IMR-90 (cell line): ENCODE measurements around the gene CSDE1. TPM values are rescaled to one million over a fixed set of nuclear protein-coding genes. Genes with fewer than 3 reads are reported as not detected.

ENCODE experiments used
- ATAC-seq: fragments of 200-7000 bp; cut with Tn5 transposase; 2 replicates; pipeline ENCODE4 v1.9.1; 2020; ENCODE audit warnings: low read depth, mild to moderate bottlenecking, moderate library complexity
- BruUV-seq: library from RNA; stranded (reverse); fragments of 400-500 nt; replicated peaks from 2 replicates; lab custom pipeline; 2021; lab: Mats Ljungman, UMichigan
- CTCF ChIA-PET: fragments of 300-600 bp; formaldehyde crosslinking; extraction: SDS; loops from one replicate; lab custom pipeline; 2021; ENCODE audit warnings: antibody characterized with exemption; lab: Yijun Ruan, JAX
- POLR2A ChIA-PET: fragments of 300-600 bp; sonication (Branson Sonifier 250); formaldehyde crosslinking; loops from one replicate; lab custom pipeline; 2022; ENCODE audit warnings: antibody characterized with exemption; ENCODE audit not compliant: unreplicated experiment; lab: Charles Lee
- DNase-seq: peaks from one replicate; pipeline ENCODE4 v3.0.0; 2013
- H2AFZ ChIP-seq: replicated peaks from 2 replicates; pipeline ENCODE3; 2013; ENCODE audit warnings: low read length, mild to moderate bottlenecking; ENCODE audit not compliant: poor library complexity
- H2AK5ac ChIP-seq: 2 replicates; pipeline ENCODE4 v1.6.1; 2013; ENCODE audit warnings: low read depth, low read length, inconsistent platforms
- H2AK9ac ChIP-seq: replicated peaks from 2 replicates; pipeline ENCODE3; 2013; ENCODE audit warnings: mild to moderate bottlenecking, low read depth, low read length, moderate library complexity; ENCODE audit not compliant: poor library complexity
- H2BK120ac ChIP-seq: 2 replicates; pipeline ENCODE4 v1.6.1; 2013; ENCODE audit warnings: low read depth, low read length, inconsistent platforms
- H2BK15ac ChIP-seq: 3 replicates; pipeline ENCODE4 v1.6.1; 2013; ENCODE audit warnings: low read depth, low read length, inconsistent platforms
- H2BK20ac ChIP-seq: 2 replicates; pipeline ENCODE4 v1.6.1; 2013; ENCODE audit warnings: low read depth, mild to moderate bottlenecking, inconsistent platforms, low read length, moderate library complexity
- H2BK5ac ChIP-seq: 2 replicates; pipeline ENCODE4 v1.6.1; 2013; ENCODE audit warnings: mild to moderate bottlenecking, low read depth, low read length, inconsistent platforms; ENCODE audit not compliant: poor library complexity, severe bottlenecking
- H3K14ac ChIP-seq: replicated peaks from 2 replicates; pipeline ENCODE4 v1.6.1; 2013; ENCODE audit warnings: low read depth, low read length, inconsistent platforms
- H3K18ac ChIP-seq: 2 replicates; pipeline ENCODE4 v1.6.1; 2013; ENCODE audit warnings: low read depth, low read length, control low read depth
- H3K23ac ChIP-seq: 2 replicates; pipeline ENCODE4 v1.6.1; 2013; ENCODE audit warnings: low read depth, low read length, inconsistent platforms
- H3K27ac ChIP-seq: 2 replicates; pipeline ENCODE4 v1.5.1; 2013; ENCODE audit warnings: mild to moderate bottlenecking, control low read depth, low read length; ENCODE audit not compliant: insufficient read depth
- H3K27me3 ChIP-seq: 2 replicates; pipeline ENCODE4 v1.6.1; 2013; ENCODE audit warnings: low read length; ENCODE audit not compliant: control insufficient read depth, insufficient read depth
- H3K36me3 ChIP-seq: 2 replicates; pipeline ENCODE4 v1.6.1; 2013; ENCODE audit warnings: low read length, mixed read lengths; ENCODE audit not compliant: control insufficient read depth, insufficient read depth
- H3K4ac ChIP-seq: 2 replicates; pipeline ENCODE4 v1.6.1; 2013; ENCODE audit warnings: low read depth, low read length, inconsistent platforms
- H3K4me1 ChIP-seq: 2 replicates; pipeline ENCODE4 v1.6.1; 2013; ENCODE audit warnings: low read length, mixed read lengths; ENCODE audit not compliant: control insufficient read depth, insufficient read depth
- H3K4me2 ChIP-seq: 2 replicates; pipeline ENCODE4 v1.6.1; 2013; ENCODE audit warnings: low read depth, mild to moderate bottlenecking, control low read depth, low read length, moderate library complexity
- H3K4me3 ChIP-seq: 2 replicates; pipeline ENCODE4 v1.5.1; 2013; ENCODE audit warnings: low read depth, mild to moderate bottlenecking, control low read depth, low read length, moderate library complexity; ENCODE audit not compliant: insufficient read depth
- H3K56ac ChIP-seq: 2 replicates; pipeline ENCODE4 v1.6.1; 2013; ENCODE audit warnings: low read length, inconsistent platforms; ENCODE audit not compliant: insufficient read depth; ENCODE audit errors: extremely low read depth
- H3K79me1 ChIP-seq, 2 experiments: 2 replicates each; pipeline ENCODE4 v1.6.1; 2013; ENCODE audit warnings: low read length in 2 of 2, inconsistent platforms in 1 of 2, low read depth in 1 of 2
- H3K9ac ChIP-seq: 2 replicates; pipeline ENCODE4 v1.6.1; 2013; ENCODE audit warnings: low read depth, low read length, control low read depth
- H3K9me1 ChIP-seq: 2 replicates; pipeline ENCODE4 v1.6.1; 2013; ENCODE audit warnings: low read length, inconsistent platforms; ENCODE audit not compliant: insufficient read depth
- H3K9me3 ChIP-seq: 2 replicates; pipeline ENCODE4 v1.6.1; 2013; ENCODE audit warnings: low read length; ENCODE audit not compliant: control insufficient read depth, insufficient read depth
- H4K20me1 ChIP-seq: 2 replicates; pipeline ENCODE4 v1.6.1; 2013; ENCODE audit warnings: low read length, inconsistent platforms; ENCODE audit not compliant: insufficient read depth
- H4K5ac ChIP-seq: 2 replicates; pipeline ENCODE4 v1.6.1; 2013; ENCODE audit warnings: mild to moderate bottlenecking, low read depth, low read length, control low read depth
- H4K8ac ChIP-seq, 2 experiments: 2 replicates each; pipeline ENCODE4 v1.6.1; 2013; ENCODE audit warnings: low read depth in 2 of 2, low read length in 2 of 2, control low read depth in 1 of 2, inconsistent platforms in 1 of 2
- H4K91ac ChIP-seq: 2 replicates; pipeline ENCODE4 v1.6.1; 2013; ENCODE audit warnings: low read depth, low read length, inconsistent platforms; ENCODE audit not compliant: insufficient read depth
- CEBPB ChIP-seq: IDR thresholded peaks from 2 replicates; pipeline ENCODE4 v1.6.1; 2012; ENCODE audit warnings: low read depth, low read length, improper control_type of control experiment
- MXI1 ChIP-seq: IDR thresholded peaks from 2 replicates; pipeline ENCODE4 v1.6.1; 2012; ENCODE audit warnings: low read depth, mild to moderate bottlenecking, low read length, moderate library complexity, borderline replicate concordance
- WGBS, 2 experiments: methylation state at CpG; one replicate each; pipeline versions ENCODE4 v1.1.5 to v1.1.7; 2013; ENCODE audit warnings: missing lambda C conversion rate in 2 of 2; ENCODE audit not compliant: insufficient read length in 1 of 2; ENCODE audit errors: extremely low coverage in 2 of 2; 5-methylcytosine and 5-hydroxymethylcytosine counted together
- dilution Hi-C: fragments of 300-500 bp; cut with HindIII; formaldehyde crosslinking; loops from one replicate; pipeline ENCODE4 v1.14.3; 2018; ENCODE audit warnings: low sequenced_read_pairs; ENCODE audit not compliant: unreplicated experiment
- in situ Hi-C: fragments of 300-500 bp; cut with MboI; formaldehyde crosslinking; loops from 3 replicates; pipeline ENCODE4 v1.14.3; 2019; ENCODE audit warnings: low sequenced_read_pairs, inconsistent platforms, mixed read lengths
- intact Hi-C: fragments of 100-400 bp; cut with micrococcal nuclease; formaldehyde crosslinking; loops from 2 replicates; pipeline ENCODE4 v1.10.0; 2022
- polyA plus RNA-seq, 3 experiments: library from polyadenylated mRNA; depleted of rRNA; stranded (reverse); fragments of >200 nt; gene quantifications; 2 replicates each; pipeline ENCODE4 v1.2.3, GENCODE V29; 2012; ENCODE audit warnings: low replicate concordance in 1 of 3
- total RNA-seq: library from RNA; depleted of rRNA; stranded (reverse); fragments of >200 nt; gene quantifications from 2 replicates; pipeline ENCODE4 v1.2.3, GENCODE V29; 2012

The CSDE1 gene
- total and polyA plus RNA-seq, 2 of the 4 experiments (the other 2 are of a cell fraction): 190 to 879 TPM

DNA sequence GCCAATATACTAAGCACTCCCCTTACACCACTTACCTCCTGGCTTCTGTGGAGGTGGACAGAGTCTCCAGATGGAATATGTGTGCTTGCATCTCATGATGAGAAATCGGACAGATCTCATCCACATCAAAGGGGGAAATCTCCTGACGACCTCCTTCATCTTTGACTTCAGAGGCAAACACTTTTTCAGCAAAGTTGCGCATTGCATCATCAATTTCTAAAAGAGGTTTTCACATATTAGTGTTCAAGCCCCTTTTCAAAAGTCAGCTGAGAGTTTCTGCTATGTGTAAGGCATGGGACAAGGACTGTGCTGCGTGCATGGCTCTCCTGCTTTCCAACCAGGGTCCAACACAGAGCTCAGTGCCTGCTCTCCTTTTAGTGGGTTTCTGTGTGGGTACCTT is 69.3 kb downstream of the CSDE1 start:
- H3K36me3 ChIP-seq: no peaks in the 10 kb centered on the region
- H3K4me2 ChIP-seq: no peak overlapping the region
- H3K4ac ChIP-seq: no peak overlapping the region
- no peak overlapping the region for H4K5ac ChIP-seq
- TF ChIP-seq CEBPB (peak; percentile 32; the same call in 1 of the 2 replicates), MXI1 (no peak)
- no peak overlapping the region for H2AK9ac ChIP-seq
- no peak overlapping the region for H2BK5ac ChIP-seq
- no peaks in the 10 kb centered on the region for H3K9me1 ChIP-seq
- no CpG with 5 or more reads among the region's 4 CpGs for WGBS, 2 experiments
- H3K9ac ChIP-seq: no peak overlapping the region
- H2BK15ac ChIP-seq: no peak overlapping the region
- H2AK5ac ChIP-seq: no peak overlapping the region
- dilution Hi-C loops (no loop called here), intact Hi-C loops (no loop called here), in situ Hi-C loops (no loop called here)
- H4K8ac ChIP-seq: no peak overlapping the region
- no peak overlapping the region for H2AFZ ChIP-seq
- H3K9me3 ChIP-seq: no peaks in the 10 kb centered on the region
- H3K18ac ChIP-seq: no peak overlapping the region
- no peak overlapping the region for H3K14ac ChIP-seq
- CTCF ChIA-PET: no interaction called here
- no peak overlapping the region for H2BK120ac ChIP-seq
- peaks cover 21% of the 10 kb centered on the region for H3K27me3 ChIP-seq
- no peaks in the 10 kb centered on the region for H3K79me1 ChIP-seq
- ATAC-seq: no peak
- H3K4me3 ChIP-seq: no peak overlapping the region
- no peaks in the 10 kb centered on the region for H3K4me1 ChIP-seq
- no TSS peak for BruUV-seq
- H2BK20ac ChIP-seq: no peak overlapping the region
- no peak overlapping the region for H4K91ac ChIP-seq
- H3K27ac ChIP-seq: no peak overlapping the region
- H3K23ac ChIP-seq: no peak overlapping the region
- DNase-seq: no peak
- no peak overlapping the region for H3K56ac ChIP-seq
- H4K20me1 ChIP-seq: no peaks in the 10 kb centered on the region
- POLR2A ChIA-PET: no interaction called here
